AG04450 (cell line): ENCODE data around the gene AP2A2. TPM values are rescaled to one million over a fixed set of nuclear protein-coding genes. Genes with fewer than 3 reads are reported as not detected.

Source experiments
- CTCF ChIA-PET: fragments of 300-600, 350-600 bp; formaldehyde crosslinking; extraction: SDS; loops from one replicate; lab custom pipeline; 2022; ENCODE audit warnings: antibody characterized with exemption, inconsistent platforms; lab: Charles Lee
- POLR2A ChIA-PET: fragments of 350-600 bp; formaldehyde crosslinking; extraction: SDS; loops from one replicate; lab custom pipeline; 2021; ENCODE audit warnings: antibody characterized with exemption, inconsistent platforms; lab: Yijun Ruan, JAX
- DNase-seq: peaks from one replicate; pipeline ENCODE4 v3.0.0-alpha.2; 2011; ENCODE audit warnings: low read depth, low spot score
- H3K27ac ChIP-seq: one replicate; pipeline ENCODE4 v1.5.1; 2012; ENCODE audit warnings: low read depth, low read length, control low read depth
- H3K27me3 ChIP-seq: one replicate; pipeline ENCODE4 v1.6.0; 2012; ENCODE audit warnings: low read length; ENCODE audit not compliant: control insufficient read depth, insufficient read depth
- H3K4me3 ChIP-seq: 2 replicates; pipeline ENCODE4 v1.5.1; 2011; ENCODE audit warnings: mild to moderate bottlenecking, low read depth, low read length, control low read depth
- H3K9me3 ChIP-seq: 2 replicates; pipeline ENCODE4 v1.5.1; 2012; ENCODE audit warnings: low read length; ENCODE audit not compliant: control insufficient read depth, insufficient read depth
- polyA plus RNA-seq: library from polyadenylated mRNA; depleted of rRNA; stranded (reverse); fragments of >200 nt; gene quantifications from 2 replicates; pipeline ENCODE4 v1.2.3, GENCODE V29; 2011
- TF ChIP-seq, protein P1 (sequence below): IDR thresholded peaks from 2 replicates; pipeline ENCODE4 v1.5.1; 2011; ENCODE audit warnings: low read depth, low read length, control low read depth, inconsistent platforms

AP2A2 gene
- polyA plus RNA-seq, 1 experiment = 54.2 TPM

DNA sequence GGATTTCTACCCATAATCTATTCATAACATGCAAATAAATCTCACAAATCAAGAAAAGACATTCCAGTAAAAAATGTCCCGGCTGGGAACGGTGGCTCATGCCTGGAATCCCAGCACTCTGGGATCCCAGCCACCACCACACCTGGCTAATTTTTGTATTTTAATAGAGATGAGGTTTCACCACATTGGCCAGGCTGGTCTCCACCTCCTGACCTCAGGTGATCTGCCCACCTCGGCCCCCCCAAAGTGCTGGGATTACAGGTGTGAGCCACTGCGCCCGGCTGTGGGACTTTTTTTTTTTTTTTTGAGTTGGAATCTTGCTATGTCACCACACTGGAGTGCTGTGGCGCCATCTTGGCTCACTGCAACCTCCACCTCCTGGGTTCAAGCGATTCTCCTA, 19.7 kb upstream of the AP2A2 start:
- no peaks in the 10 kb centered on the region for H3K27me3 ChIP-seq
- ChIA-PET CTCF (no interaction called here), POLR2A (no interaction called here)
- no peak overlapping the region for H3K4me3 ChIP-seq
- no peak for DNase-seq
- TF ChIP-seq, protein P1, sequence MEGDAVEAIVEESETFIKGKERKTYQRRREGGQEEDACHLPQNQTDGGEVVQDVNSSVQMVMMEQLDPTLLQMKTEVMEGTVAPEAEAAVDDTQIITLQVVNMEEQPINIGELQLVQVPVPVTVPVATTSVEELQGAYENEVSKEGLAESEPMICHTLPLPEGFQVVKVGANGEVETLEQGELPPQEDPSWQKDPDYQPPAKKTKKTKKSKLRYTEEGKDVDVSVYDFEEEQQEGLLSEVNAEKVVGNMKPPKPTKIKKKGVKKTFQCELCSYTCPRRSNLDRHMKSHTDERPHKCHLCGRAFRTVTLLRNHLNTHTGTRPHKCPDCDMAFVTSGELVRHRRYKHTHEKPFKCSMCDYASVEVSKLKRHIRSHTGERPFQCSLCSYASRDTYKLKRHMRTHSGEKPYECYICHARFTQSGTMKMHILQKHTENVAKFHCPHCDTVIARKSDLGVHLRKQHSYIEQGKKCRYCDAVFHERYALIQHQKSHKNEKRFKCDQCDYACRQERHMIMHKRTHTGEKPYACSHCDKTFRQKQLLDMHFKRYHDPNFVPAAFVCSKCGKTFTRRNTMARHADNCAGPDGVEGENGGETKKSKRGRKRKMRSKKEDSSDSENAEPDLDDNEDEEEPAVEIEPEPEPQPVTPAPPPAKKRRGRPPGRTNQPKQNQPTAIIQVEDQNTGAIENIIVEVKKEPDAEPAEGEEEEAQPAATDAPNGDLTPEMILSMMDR = no peak
- H3K9me3 ChIP-seq = no peaks in the 10 kb centered on the region
- no peak overlapping the region for H3K27ac ChIP-seq

DNA sequence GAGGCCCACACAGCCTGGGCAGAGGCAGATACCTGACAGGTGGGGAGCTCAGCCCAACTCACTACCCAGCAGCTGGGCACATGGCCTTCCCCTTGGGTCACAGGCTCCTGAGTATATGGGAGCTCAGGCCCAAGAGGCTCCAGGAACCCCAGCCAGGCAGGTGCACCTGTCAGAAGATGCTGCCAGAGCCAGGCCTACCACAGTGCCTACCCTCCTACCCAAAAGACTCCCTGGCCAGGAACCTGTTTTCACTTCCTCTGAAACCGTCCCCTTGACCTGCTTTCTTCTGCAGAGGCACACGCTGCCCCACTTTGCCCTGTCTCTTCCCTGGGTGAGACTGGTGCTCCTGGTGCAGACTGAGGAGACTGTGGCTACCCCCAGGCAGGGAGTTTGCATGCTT, 18.0 kb upstream of the AP2A2 start:
- CTCF ChIA-PET = no interaction called here
- Histone ChIP-seq H3K27ac (no peak overlapping the region), H3K27me3 (no peaks in the 10 kb centered on the region), H3K9me3 (no peaks in the 10 kb centered on the region; the same call in 1 of the 2 replicates), H3K4me3 (no peak overlapping the region)
- DNase-seq = no peak
- POLR2A ChIA-PET = no interaction called here
- TF ChIP-seq, protein P1 = no peak

DNA sequence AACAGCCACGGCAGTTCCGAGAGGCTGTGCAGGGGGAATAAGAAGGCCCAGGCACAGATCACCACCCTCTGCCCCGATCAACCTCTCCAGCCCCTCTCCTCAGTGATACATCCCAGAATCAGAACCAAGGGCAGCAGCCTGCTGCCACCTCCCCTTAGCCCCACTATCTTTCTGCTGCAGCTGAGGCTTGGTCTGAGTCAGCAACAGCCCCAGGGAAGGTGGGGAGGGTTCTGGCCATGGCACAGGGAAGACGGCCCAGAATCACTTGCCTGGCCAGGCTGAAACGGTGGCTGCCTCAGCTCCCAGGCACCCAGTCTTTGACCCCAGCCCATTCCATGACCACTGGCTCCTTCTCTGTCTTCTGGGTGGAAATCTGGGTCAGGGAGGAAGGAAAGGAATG, 17.4 kb upstream of the AP2A2 start:
- ChIA-PET POLR2A (no interaction called here), CTCF (no interaction called here)
- no peak overlapping the region for H3K27ac ChIP-seq
- H3K4me3 ChIP-seq = no peak overlapping the region
- DNase-seq = no peak
- no peaks in the 10 kb centered on the region for H3K27me3 ChIP-seq
- TF ChIP-seq, protein P1 = no peak
- no peaks in the 10 kb centered on the region; the same call in 1 of the 2 replicates for H3K9me3 ChIP-seq

DNA sequence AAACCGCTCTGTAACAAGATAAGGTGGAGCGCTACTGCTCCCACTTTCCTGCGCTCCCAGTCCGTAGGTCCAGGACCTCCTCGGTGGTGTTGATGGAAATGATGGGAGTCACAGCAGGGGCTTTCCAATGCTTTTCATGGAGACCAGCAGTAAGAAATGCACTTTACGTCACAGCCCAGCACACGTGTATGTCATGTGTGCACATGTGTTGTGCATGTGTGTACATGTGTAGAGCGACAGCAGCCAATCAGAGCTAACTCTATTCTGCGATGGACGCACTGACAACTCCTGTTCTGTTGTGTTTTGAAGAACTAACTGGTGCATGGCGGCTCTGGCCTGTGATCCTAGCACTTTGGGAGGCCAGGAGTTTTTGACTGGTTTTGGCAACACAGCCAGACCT, 16.3 kb upstream of the AP2A2 start:
- CTCF ChIA-PET = no interaction called here
- POLR2A ChIA-PET = no interaction called here
- TF ChIP-seq, protein P1 = no peak
- Histone ChIP-seq H3K9me3 (no peaks in the 10 kb centered on the region; the same call in 1 of the 2 replicates), H3K27ac (no peak overlapping the region), H3K4me3 (peak overlapping the region; percentile 87), H3K27me3 (no peaks in the 10 kb centered on the region)
- no peak for DNase-seq

DNA sequence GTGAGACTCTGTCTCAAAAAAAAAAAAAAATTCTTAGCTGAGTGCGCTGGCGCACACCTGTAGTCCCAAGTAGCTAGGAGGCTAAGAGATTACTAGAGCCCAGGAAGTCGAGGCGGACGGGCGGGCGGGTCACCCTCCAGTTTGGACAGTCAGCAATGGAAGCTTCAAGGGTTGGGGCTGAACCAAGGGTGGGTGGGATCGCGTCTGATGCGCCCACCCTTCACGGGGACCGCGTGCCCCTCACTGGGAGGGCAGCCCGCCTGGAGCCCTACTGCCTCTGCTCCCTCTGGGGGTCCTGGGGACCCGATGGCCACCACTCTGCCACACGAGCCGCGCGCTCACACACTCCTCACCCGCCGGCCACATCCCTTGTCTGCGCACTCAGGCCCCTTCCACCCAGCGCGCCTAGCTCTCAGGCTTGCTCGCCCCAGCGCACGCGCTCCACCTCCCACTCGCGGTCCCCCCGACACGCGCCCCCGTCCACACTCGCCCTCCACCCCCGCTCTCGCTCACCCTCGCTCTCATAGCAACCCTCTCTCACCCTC, 15.6 kb upstream of the AP2A2 start:
- Histone ChIP-seq H3K4me3 (peak overlapping the region; percentile 87), H3K27me3 (no peaks in the 10 kb centered on the region), H3K27ac (no peak overlapping the region), H3K9me3 (no peaks in the 10 kb centered on the region; the same call in 1 of the 2 replicates)
- TF ChIP-seq, protein P1 = no peak
- ChIA-PET POLR2A (interaction anchor here (0.7 kb wide), 1 partner anchor 67 kb away, joined by 3 read pairs; no protein-coding TSS in a partner anchor), CTCF (no interaction called here)
- DNase-seq = no peak
